HepG2 (cell line): ENCODE data around the gene CTRL. TPM values are rescaled to one million over a fixed set of nuclear protein-coding genes. Genes with fewer than 3 reads are reported as not detected.
A peak's percentile ranks its signal among the peaks of the same experiment; 100 is the strongest.

Experiments used
- AGO1 ChIP-seq: fragments of 200-400 bp; formaldehyde crosslinking; IDR thresholded peaks from 2 replicates; pipeline ENCODE4 v1.6.1; 2017; ENCODE audit warnings: mild to moderate bottlenecking, low read depth, low read length, moderate library complexity; ENCODE audit not compliant: poor library complexity, severe bottlenecking
- BRCA1 ChIP-seq: sonication (generic); formaldehyde crosslinking; IDR thresholded peaks from 2 replicates; pipeline ENCODE4 v1.4.0; 2020; ENCODE audit warnings: missing genetic modification reagents
- DDIT3 ChIP-seq: sonication (generic); formaldehyde crosslinking; IDR thresholded peaks from 2 replicates; pipeline ENCODE4 v1.4.0; 2020; ENCODE audit warnings: mild to moderate bottlenecking, missing genetic modification reagents
- E2F2 ChIP-seq: sonication (generic); formaldehyde crosslinking; IDR thresholded peaks from 2 replicates; pipeline ENCODE4 v1.4.0; 2020; ENCODE audit warnings: missing genetic modification reagents, borderline replicate concordance
- FUBP1 ChIP-seq: sonication (generic); formaldehyde crosslinking; IDR thresholded peaks from 2 replicates; pipeline ENCODE4 v1.5.1; 2020; ENCODE audit warnings: missing genetic modification reagents, mild to moderate bottlenecking, borderline replicate concordance
- MAFK ChIP-seq, 2 experiments: IDR thresholded peaks in 1 of 2; conservative IDR thresholded peaks in 1 of 2; 2 replicates each; pipeline ENCODE4 v1.6.1; 2011; ENCODE audit warnings: improper control_type of control experiment in 2 of 2, low read length in 2 of 2
- PRDM15 ChIP-seq: sonication (generic); formaldehyde crosslinking; IDR thresholded peaks from 2 replicates; pipeline ENCODE4 v1.4.0; 2020; ENCODE audit warnings: missing genetic modification reagents
- THAP7 ChIP-seq: sonication (generic); formaldehyde crosslinking; IDR thresholded peaks from 2 replicates; pipeline ENCODE4 v1.8.1; 2023; ENCODE audit warnings: mild to moderate bottlenecking, missing genetic modification reagents
- ZEB1 ChIP-seq: IDR thresholded peaks from 2 replicates; pipeline ENCODE4 v1.6.1; 2012; ENCODE audit warnings: mild to moderate bottlenecking, low read depth, inconsistent platforms; ENCODE audit not compliant: insufficient replicate concordance
- ZFAT ChIP-seq: sonication (generic); formaldehyde crosslinking; conservative IDR thresholded peaks from 2 replicates; pipeline ENCODE4 v1.8.1; 2023; ENCODE audit warnings: missing genetic modification reagents, inconsistent platforms
- ZFX ChIP-seq: sonication (generic); formaldehyde crosslinking; IDR thresholded peaks from 2 replicates; pipeline ENCODE4 v1.4.0; 2020; ENCODE audit warnings: mild to moderate bottlenecking, low read depth, missing genetic modification reagents, moderate library complexity
- ZNF12 ChIP-seq: sonication (generic); formaldehyde crosslinking; IDR thresholded peaks from 2 replicates; pipeline ENCODE4 v1.5.0; 2020; ENCODE audit warnings: missing genetic modification reagents
- ZNF143 ChIP-seq: sonication (generic); formaldehyde crosslinking; IDR thresholded peaks from 2 replicates; pipeline ENCODE4 v1.4.0; 2020; ENCODE audit warnings: missing genetic modification reagents
- ZNF260 ChIP-seq: sonication (generic); formaldehyde crosslinking; IDR thresholded peaks from 2 replicates; pipeline ENCODE4 v1.4.0; 2020; ENCODE audit warnings: missing genetic modification reagents, low read depth, mild to moderate bottlenecking, borderline replicate concordance
- ZNF326 ChIP-seq: sonication (generic); formaldehyde crosslinking; IDR thresholded peaks from 2 replicates; pipeline ENCODE4 v1.4.0; 2020; ENCODE audit warnings: missing genetic modification reagents, borderline replicate concordance
- ZNF431 ChIP-seq: sonication (generic); formaldehyde crosslinking; IDR thresholded peaks from 2 replicates; pipeline ENCODE4 v1.9.0; 2022; ENCODE audit warnings: missing genetic modification reagents, low read depth, mild to moderate bottlenecking, borderline replicate concordance
- ZNF513 ChIP-seq: sonication (generic); formaldehyde crosslinking; conservative IDR thresholded peaks from 2 replicates; pipeline ENCODE4 v1.5.0; 2020; ENCODE audit warnings: missing genetic modification reagents
- ZNF746 ChIP-seq: sonication (generic); formaldehyde crosslinking; IDR thresholded peaks from 2 replicates; pipeline ENCODE4 v1.8.0; 2022; ENCODE audit warnings: mild to moderate bottlenecking, missing genetic modification reagents
- polyA plus RNA-seq, 8 experiments: library from polyadenylated mRNA; depleted of rRNA in 3 of 8; stranded (reverse) in 7 of 8; unstranded in 1 of 8; fragments of >200 nt; fragmentation: Illumina TruSeq in 4 of 8; extraction: Trizol in 4 of 8; gene quantifications; 2 replicates each; pipeline versions ENCODE4 v1.2.1 to v1.2.3, GENCODE V29; 2011 to 2016; ENCODE audit warnings: low read depth in 4 of 8, missing spikeins in 1 of 8, mixed read lengths in 1 of 8; ENCODE audit not compliant: insufficient read depth in 1 of 8
- total RNA-seq, 5 experiments: library from RNA; depleted of rRNA; stranded (reverse); fragments of >200 nt; fragmentation: Illumina TruSeq; extraction: Trizol; gene quantifications; 2 replicates each; pipeline ENCODE4 v1.2.3, GENCODE V29; 2016; ENCODE audit warnings: low read depth in 1 of 5

The CTRL gene
- total and polyA plus RNA-seq, 2 of the 13 experiments (the other 11 are each of a cell fraction or from before 2014, with no cell fraction given) = 1.9 to 2.7 TPM

- no peak for TF ChIP-seq ZNF513 (CRISPR knock-in tag)
- TF ChIP-seq ZEB1 = no peak
- no peak for TF ChIP-seq THAP7 (CRISPR knock-in tag)
- TF ChIP-seq PRDM15 (CRISPR knock-in tag) = no peak; the same call in 1 of the 2 replicates
- peak; percentile 88 for TF ChIP-seq AGO1
- no peak for TF ChIP-seq MAFK (conservative IDR thresholded peaks at IDR 0.05 in 1 of 2, IDR thresholded peaks at IDR 0.05 in 1 of 2; ENCODE audit: low read length in 2 of 2)
- no peak for TF ChIP-seq ZFAT (CRISPR knock-in tag)
- 0 out of 2 replicates have a peak, but pooled peaks have one; percentile 41 for TF ChIP-seq ZNF326
- TF ChIP-seq ZNF12 = 0 out of 2 replicates have a peak, but pooled peaks have one; percentile 10
- TF ChIP-seq FUBP1 (CRISPR knock-in tag) = no peak
- 0 out of 2 replicates have a peak, but pooled peaks have one; percentile 16 for TF ChIP-seq E2F2 (CRISPR knock-in tag)
- no peak for TF ChIP-seq DDIT3 (CRISPR knock-in tag)
- no peak for TF ChIP-seq ZNF431
- TF ChIP-seq ZNF143 = 0 out of 2 replicates have a peak, but pooled peaks have one; percentile 25
- no peak for TF ChIP-seq BRCA1 (CRISPR knock-in tag)
- TF ChIP-seq ZNF746 (CRISPR knock-in tag) = no peak
- peak; percentile 67; the same call in 1 of the 2 replicates for TF ChIP-seq ZNF260
- TF ChIP-seq ZFX = no peak; the same call in 1 of the 2 replicates
These were observed 11.0 kb upstream of the CTRL start (continued) for GRCh38 chr16:67942510-67943255.
